Measurements from ENCODE around the gene OR2A5. TPM values are rescaled to one million over a fixed set of nuclear protein-coding genes. Genes with fewer than 3 reads are reported as not detected.

OR2A5 gene
- polyA plus RNA-seq, 3 donors = not detected

- Histone ChIP-seq H3K4me2 (replicated peaks; ENCODE audit: extremely low read depth, low read length, poor library complexity, severe bottlenecking) (no peak overlapping the region), H3K9ac (ENCODE audit: insufficient read depth, low read length, poor library complexity, severe bottlenecking) (no peak overlapping the region), H2AFZ (ENCODE audit: insufficient read depth, low read depth, low read length, poor library complexity, severe bottlenecking) (no peak overlapping the region), H3K27me3 (ENCODE audit: control insufficient read depth in 2 of 2, insufficient read depth in 2 of 2, low read length in 2 of 2) (no peaks in the 10 kb centered on the region), H3K79me2 (ENCODE audit: insufficient read depth, low read length) (no peaks in the 10 kb centered on the region), H3K27ac (ENCODE audit: low read depth in 1 of 2, low read length in 2 of 2) (no peak overlapping the region), H3K4me1 (ENCODE audit: control insufficient read depth in 1 of 2, insufficient read depth in 2 of 2, low read length in 2 of 2) (no peaks in the 10 kb centered on the region), H3K9me3 (replicated peaks in 1 of 2; ENCODE audit: control insufficient read depth in 1 of 2, insufficient read depth in 1 of 2, low read length in 2 of 2) (no peaks in the 10 kb centered on the region), H3K36me3 (replicated peaks in 1 of 2; ENCODE audit: control insufficient read depth in 1 of 2, insufficient read depth in 2 of 2, low read length in 2 of 2) (no peaks in the 10 kb centered on the region), H3K4me3 (replicated peaks in 1 of 3; ENCODE audit: low read depth in 2 of 3, low read length in 3 of 3) (no peak overlapping the region), H4K20me1 (ENCODE audit: insufficient read depth, low read length) (no peaks in the 10 kb centered on the region)
- Mint-ChIP-seq H3K36me3 (no peaks in the 10 kb centered on the region), H3K4me3 (no peak overlapping the region), H3K9me3 (peaks cover 0 to 7% (median 2%) of the 10 kb centered on the region in 7 donors), H3K4me1 (no peaks in the 10 kb centered on the region), H3K27ac (no peak overlapping the region), H3K27me3 (ENCODE audit: low read depth in 3 of 3) (peaks cover 0 to 4% (median 0%) of the 10 kb centered on the region in 3 donors)
- 72% methylated on average over 2 of the region's 2 CpGs for WGBS (ENCODE audit: insufficient coverage)
- no peak for TF ChIP-seq CTCF (IDR thresholded peaks at IDR 0.05)
- intact Hi-C loops (cut with micrococcal nuclease) = no loop called here
- no peak for DNase-seq
Observed at GRCh38 chr7:144019457-144019856, 29.3 kb upstream of the OR2A5 start.

- H3K9ac ChIP-seq (ENCODE audit: insufficient read depth, low read length, poor library complexity, severe bottlenecking) = no peak overlapping the region
- no peaks in the 10 kb centered on the region for H3K9me3 ChIP-seq (replicated peaks in 1 of 2; ENCODE audit: control insufficient read depth in 1 of 2, insufficient read depth in 1 of 2, low read length in 2 of 2)
- H3K79me2 ChIP-seq (ENCODE audit: insufficient read depth, low read length) = no peaks in the 10 kb centered on the region
- H3K4me3 ChIP-seq (replicated peaks in 1 of 3; ENCODE audit: low read depth in 2 of 3, low read length in 3 of 3) = no peak overlapping the region
- no peaks in the 10 kb centered on the region for H3K4me1 ChIP-seq (ENCODE audit: control insufficient read depth in 1 of 2, insufficient read depth in 2 of 2, low read length in 2 of 2)
- Mint-ChIP-seq H3K27ac (no peak overlapping the region), H3K36me3 (no peaks in the 10 kb centered on the region), H3K9me3 (peaks cover 0 to 2% (median 0%) of the 10 kb centered on the region in 7 donors), H3K4me3 (no peak overlapping the region), H3K4me1 (no peaks in the 10 kb centered on the region), H3K27me3 (ENCODE audit: low read depth in 3 of 3) (peaks cover 0 to 4% (median 0%) of the 10 kb centered on the region in 3 donors)
- no peak overlapping the region for H2AFZ ChIP-seq (ENCODE audit: insufficient read depth, low read depth, low read length, poor library complexity, severe bottlenecking)
- no peaks in the 10 kb centered on the region for H3K27me3 ChIP-seq (ENCODE audit: control insufficient read depth in 2 of 2, insufficient read depth in 2 of 2, low read length in 2 of 2)
- WGBS (ENCODE audit: insufficient coverage) = no CpG with 5 or more reads among the region's 3 CpGs
- no peaks in the 10 kb centered on the region for H3K36me3 ChIP-seq (replicated peaks in 1 of 2; ENCODE audit: control insufficient read depth in 1 of 2, insufficient read depth in 2 of 2, low read length in 2 of 2)
- H4K20me1 ChIP-seq (ENCODE audit: insufficient read depth, low read length) = no peaks in the 10 kb centered on the region
- no peak for TF ChIP-seq CTCF (IDR thresholded peaks at IDR 0.05)
- intact Hi-C loops (cut with micrococcal nuclease) = no loop called here
- H3K27ac ChIP-seq (ENCODE audit: low read depth in 1 of 2, low read length in 2 of 2) = no peak overlapping the region
- no peak for DNase-seq
- H3K4me2 ChIP-seq (replicated peaks; ENCODE audit: extremely low read depth, low read length, poor library complexity, severe bottlenecking) = no peak overlapping the region
Observed at GRCh38 chr7:144020340-144020739, 28.4 kb upstream of the OR2A5 start.
